Vagina (tissue), 2 donors: ENCODE measurements around the gene PHC2.

Experiments
- CTCF ChIP-seq, 3 experiments: fragments of 450-650 bp in 2 of 3; fragments of 200-600 bp in 1 of 3; sonication (generic) in 1 of 3; IDR thresholded peaks; one replicate each; pipeline ENCODE4 v1.5.1; 2017 to 2019; ENCODE audit warnings: antibody characterized with exemption in 3 of 3, mild to moderate bottlenecking in 2 of 3, moderate library complexity in 2 of 3
- POLR2A ChIP-seq, 2 donors: fragments of 450-650 bp; IDR thresholded peaks; one replicate each; pipeline ENCODE4 v1.6.1; 2017; ENCODE audit warnings: antibody characterized with exemption in 2 of 2, mild to moderate bottlenecking in 2 of 2, moderate library complexity in 2 of 2
- POLR2AphosphoS5 ChIP-seq, 2 donors: sonication (generic); formaldehyde crosslinking; IDR thresholded peaks; one replicate each; pipeline ENCODE4 v1.9.0; 2017; ENCODE audit warnings: antibody characterized with exemption in 2 of 2, mild to moderate bottlenecking in 2 of 2, low read depth in 1 of 2; ENCODE audit not compliant: insufficient read depth in 1 of 2

- TF ChIP-seq CTCF (IDR thresholded peaks at IDR 0.05): no peak
- TF ChIP-seq POLR2A (IDR thresholded peaks at IDR 0.05): no peak
- TF ChIP-seq POLR2AphosphoS5 (IDR thresholded peaks at IDR 0.05; ENCODE audit: insufficient read depth in 1 of 2, low read depth in 1 of 2): no peak
Observed at GRCh38 chr1:33372677-33373076, 58.2 kb downstream of the PHC2 start.
